ENCODE results near the gene DOCK2.
"Not testable (repeated sequence)": the region's sequence is repeated elsewhere in the genome, so short reads cannot be mapped to it uniquely, and the experiment has no call there.

Gene DOCK2

DNA sequence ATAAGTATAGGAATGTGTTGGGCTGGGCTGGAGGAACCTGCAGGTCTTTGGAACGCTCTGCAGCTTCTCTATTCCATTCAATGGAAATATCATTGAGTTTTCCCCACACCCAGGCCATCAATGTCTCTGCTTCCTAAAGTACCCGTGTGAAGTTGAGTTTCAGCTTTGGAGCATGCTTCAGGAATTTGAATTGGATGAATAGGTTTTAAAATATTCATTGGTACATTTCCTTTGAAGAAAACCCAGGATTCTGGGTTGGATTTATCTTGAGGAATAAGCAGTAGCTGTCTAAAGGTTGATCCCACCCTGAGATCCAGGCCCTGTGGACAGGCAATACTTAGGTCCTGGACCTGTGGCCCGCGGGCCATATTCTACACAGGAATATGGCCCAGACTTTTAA is 306.0 kb downstream of the DOCK2 start:
- DNase-seq (ENCODE audit: low read depth in 2 of 2) = no peak

GRCh38 chr5:169944115-169944514 is 307.0 kb downstream of the DOCK2 start:
- no peak for DNase-seq (ENCODE audit: low read depth in 2 of 2)

- DNase-seq (ENCODE audit: low read depth in 2 of 2) = no peak
These were observed 308.0 kb downstream of the DOCK2 start for GRCh38 chr5:169944922-169945680.

DNA sequence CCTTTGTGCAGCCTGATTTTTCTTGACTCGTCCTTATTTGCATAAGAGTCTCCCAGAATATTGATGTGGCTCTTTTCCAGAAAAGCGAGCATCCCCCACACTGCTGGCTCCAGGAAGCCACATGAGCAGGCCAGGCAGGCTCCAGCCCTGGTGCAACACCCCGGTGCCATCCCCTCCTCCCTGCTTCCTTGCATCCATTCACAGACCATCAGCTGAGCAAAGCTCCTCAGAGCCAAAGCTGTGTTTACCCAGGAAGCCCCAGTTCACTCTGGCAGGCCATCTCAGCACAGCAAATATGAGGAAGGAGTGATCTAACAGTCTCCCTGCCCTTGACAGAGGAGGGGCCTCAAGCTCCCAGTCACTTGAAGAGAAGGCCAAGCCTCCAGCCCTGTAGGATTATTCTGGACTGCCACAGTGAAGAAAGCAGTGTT is 308.8 kb downstream of the DOCK2 start:
- DNase-seq (ENCODE audit: low read depth in 2 of 2) = no peak

GRCh38 chr5:169946743-169947295 is 309.7 kb downstream of the DOCK2 start:
- no peak for DNase-seq (ENCODE audit: low read depth in 2 of 2)

DNA sequence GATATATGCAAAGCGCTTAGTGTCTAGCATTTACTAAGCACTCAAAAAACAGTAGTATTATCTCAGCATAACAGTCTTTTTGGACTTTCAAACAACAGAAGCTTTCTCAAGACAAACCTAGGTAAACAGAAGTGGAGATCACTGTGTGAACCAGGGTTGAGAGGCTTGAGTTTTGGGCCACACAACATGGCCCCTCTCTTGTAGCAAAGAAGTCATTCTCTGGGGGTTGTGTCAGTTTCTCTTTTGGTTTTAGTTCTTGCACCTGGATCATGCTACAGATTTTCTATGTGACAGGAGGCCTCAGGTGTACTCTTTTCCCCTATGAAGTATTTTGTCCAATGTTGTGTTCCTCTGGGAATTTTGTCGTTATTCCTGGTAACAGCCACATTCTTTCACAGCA is 313.3 kb downstream of the DOCK2 start:
- DNase-seq (ENCODE audit: low read depth in 2 of 2) = no peak

- not testable (repeated sequence) for DNase-seq (ENCODE audit: low read depth in 2 of 2)
These were observed 316.1 kb downstream of the DOCK2 start for GRCh38 chr5:169953196-169953595.

- no peak for DNase-seq (ENCODE audit: low read depth in 2 of 2)
These were observed 317.7 kb downstream of the DOCK2 start for GRCh38 chr5:169954786-169955185.

DNA sequence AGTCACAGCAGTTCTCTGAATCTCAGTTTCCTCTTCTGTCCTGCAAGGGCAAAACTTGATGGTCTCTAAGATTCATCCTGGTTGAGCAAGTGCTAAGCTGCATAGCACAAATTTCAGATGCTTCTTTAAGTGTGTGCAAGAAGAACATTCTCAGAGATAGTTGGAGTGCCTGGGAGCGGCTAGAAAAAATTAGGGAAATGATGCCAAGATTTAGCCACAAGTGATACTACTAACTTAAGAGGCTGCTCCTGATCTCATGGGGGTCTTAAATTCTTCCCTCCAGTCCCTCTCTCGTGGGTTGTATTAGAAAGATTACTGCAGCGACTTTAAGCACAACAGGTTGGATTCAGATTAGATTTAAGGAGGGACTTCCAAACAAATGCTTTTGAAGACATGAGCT is 319.1 kb downstream of the DOCK2 start:
- no peak for DNase-seq (ENCODE audit: low read depth in 2 of 2)

DNA sequence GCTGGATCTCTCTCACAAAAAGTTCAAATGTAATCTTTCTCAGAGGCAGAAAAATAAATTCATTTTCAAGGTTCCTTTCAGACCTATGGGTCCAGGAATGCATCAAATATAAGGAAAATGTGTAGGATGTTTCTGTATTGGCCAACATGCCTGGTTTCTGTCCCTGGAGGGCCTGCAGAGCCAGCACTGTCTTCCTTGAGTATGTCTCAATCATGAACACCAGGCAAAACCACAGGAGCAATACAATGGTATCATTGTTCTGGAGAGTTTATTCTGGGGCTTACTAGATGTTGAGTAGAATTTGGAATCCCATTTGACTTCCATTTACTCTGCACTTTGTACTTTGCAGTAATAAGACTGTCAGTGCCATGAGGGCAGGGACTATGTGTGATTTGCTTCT is 319.7 kb downstream of the DOCK2 start:
- no peak for DNase-seq (ENCODE audit: low read depth in 2 of 2)

GRCh38 chr5:169958278-169958677 is 321.2 kb downstream of the DOCK2 start:
- DNase-seq (ENCODE audit: low read depth in 2 of 2) = no peak

DNA sequence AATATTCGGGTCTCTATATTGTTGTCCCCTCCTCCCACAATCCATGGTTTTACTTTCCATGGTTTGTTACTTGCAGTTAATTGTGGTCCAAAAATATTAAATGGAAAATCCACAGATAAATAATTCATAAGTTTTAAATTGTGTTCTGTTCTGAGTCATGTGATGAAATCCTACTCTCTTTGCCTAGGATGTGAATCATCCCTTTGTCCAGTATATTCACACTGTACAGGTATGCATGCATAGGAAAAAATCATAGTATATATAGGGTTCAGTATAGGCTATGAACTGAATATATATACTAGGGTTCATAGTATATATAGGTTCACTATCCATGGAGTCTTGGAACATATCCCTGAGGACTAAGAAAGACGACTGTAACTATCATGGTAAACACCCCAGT is 323.6 kb downstream of the DOCK2 start:
- DNase-seq (ENCODE audit: low read depth in 2 of 2) = no peak

DNA sequence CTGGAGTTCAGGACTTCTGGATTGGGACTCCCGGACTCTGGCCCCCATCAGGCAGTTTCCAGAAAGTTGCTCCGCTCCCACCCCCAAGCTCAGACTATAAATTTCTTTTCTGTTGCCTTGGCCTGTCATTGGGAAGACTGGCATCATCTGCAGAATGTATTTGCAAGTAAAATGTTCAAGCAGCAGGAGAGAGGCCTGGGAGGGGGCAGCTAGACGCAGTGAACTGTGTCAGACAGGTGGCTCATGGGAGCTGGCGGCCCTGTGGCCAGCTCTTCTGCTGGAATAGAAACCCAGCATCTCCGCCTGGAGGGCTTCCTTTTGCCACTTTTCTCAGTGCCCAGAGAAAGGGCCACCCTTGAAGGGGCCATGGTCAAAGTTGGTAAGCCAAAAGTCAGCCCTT is 327.2 kb downstream of the DOCK2 start:
- no peak for DNase-seq (ENCODE audit: low read depth in 2 of 2)

GRCh38 chr5:169970339-169970738 is 333.3 kb downstream of the DOCK2 start:
- DNase-seq (ENCODE audit: low read depth in 2 of 2) = no peak

DNA sequence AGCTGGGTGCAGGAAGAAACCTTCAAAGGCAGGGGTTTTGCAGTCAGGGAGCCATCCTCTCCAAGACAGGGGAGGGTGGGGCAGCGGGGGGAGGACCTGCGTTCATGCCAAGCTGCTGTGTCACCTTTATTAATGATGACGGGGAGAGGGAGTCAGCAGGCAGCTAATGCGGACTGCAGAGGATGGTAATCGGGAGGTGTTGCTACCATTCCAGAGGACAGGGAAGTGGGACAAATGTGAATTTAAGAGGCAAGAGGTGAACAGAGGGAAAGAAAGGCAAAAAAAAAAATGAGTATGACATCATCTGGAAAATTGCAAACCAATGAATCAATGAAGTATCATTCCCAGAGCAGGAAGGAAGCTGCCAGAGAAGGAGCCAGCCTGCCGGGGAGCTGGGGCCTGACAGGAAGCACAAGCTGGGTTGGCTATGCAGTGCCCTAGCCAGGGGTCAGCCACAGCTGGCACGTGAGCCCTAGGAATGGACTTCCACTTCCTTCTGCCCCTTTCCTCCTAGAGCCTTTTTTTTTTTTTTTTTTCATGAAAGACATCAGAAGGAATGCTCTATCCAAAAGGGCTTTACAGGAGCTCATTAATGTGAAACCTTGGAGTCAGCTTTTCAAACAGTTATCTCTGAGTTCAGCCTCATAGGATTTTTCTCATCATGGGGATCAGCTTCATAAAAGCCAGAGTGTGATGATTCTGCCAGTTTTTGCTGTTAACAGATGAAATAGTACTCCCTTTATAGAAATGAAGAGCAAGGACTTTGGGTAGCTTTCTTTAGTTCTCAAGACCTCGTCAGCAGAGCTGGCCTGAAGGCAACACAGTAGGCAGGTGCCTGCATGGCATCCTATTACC is 334.1 kb downstream of the DOCK2 start:
- no peak for DNase-seq (ENCODE audit: low read depth in 2 of 2)

- no peak for DNase-seq (ENCODE audit: low read depth in 2 of 2)
These were observed 334.7 kb downstream of the DOCK2 start for GRCh38 chr5:169971780-169972179.

GRCh38 chr5:169973056-169973455 is 336.0 kb downstream of the DOCK2 start:
- no peak for DNase-seq (ENCODE audit: low read depth in 2 of 2)

- no peak for DNase-seq (ENCODE audit: low read depth in 2 of 2)
These were observed 337.2 kb downstream of the DOCK2 start for GRCh38 chr5:169974121-169974770.

DNA sequence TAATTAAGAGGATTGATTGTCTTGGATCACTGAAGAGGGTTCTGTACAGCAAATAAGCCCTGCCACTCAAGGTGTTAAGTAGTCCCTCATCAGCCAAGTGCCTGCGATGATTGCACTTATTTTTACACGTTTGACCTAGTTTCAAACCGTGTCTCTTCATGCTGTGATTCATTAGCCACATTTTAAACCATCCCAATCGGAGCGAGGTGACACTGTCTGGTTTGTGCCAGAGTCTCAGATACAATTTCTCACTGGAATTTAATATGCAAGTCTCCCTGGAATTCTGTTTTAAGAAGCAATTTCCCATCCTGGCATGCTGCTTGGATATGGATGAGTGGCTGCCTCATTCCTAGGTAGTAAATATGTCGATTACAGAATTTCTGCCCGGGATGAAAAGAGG is 341.6 kb downstream of the DOCK2 start:
- DNase-seq (ENCODE audit: low read depth in 2 of 2) = no peak

GRCh38 chr5:169979871-169980270 is 342.8 kb downstream of the DOCK2 start:
- DNase-seq (ENCODE audit: low read depth in 2 of 2) = no peak

- no peak for DNase-seq (ENCODE audit: low read depth in 2 of 2)
These were observed 343.5 kb downstream of the DOCK2 start, which contains the start of gene INSYN2B for GRCh38 chr5:169980418-169981053. Gene INSYN2B (minus strand): TSS chr5:169980495. CDS start chr5:169883898, 96,597 bp downstream.

DNA sequence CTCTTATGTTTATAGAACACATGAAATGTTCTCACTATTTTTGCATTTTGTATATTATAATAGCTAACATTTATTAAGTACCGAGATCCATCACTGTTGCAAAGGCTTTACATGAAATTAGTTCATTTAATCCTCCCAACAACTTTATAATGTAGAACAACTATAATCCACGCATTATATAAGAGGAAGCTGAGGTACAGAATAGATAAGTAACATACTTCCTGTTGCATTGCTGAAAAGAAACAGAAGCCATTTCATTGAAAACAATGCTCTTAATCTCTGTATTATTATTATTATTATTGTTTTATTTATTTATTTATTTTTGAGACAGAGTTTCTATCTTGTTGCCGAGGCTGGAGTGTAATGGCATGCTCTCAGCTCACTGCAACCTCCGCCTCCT is 351.1 kb downstream of the DOCK2 start:
- no peak for DNase-seq (ENCODE audit: low read depth in 2 of 2)

Data from stimulated activated CD8-positive, alpha-beta memory T cell treated with anti-CD3 and anti-CD28 coated beads, Interleukin-2, amount 100 ng/mL, for 1 hour (primary cell).